ENCODE data around the gene PCGF3.
"Not testable (repeated sequence)": the region's sequence is repeated elsewhere in the genome, so short reads cannot be mapped to it uniquely, and the experiment has no call there.

Gene PCGF3

GRCh38 chr4:762211-763190 lies 56.9 kb downstream of the PCGF3 start:
- peak; percentile 25 for DNase-seq (ENCODE audit: low spot score)

- no peak for DNase-seq (ENCODE audit: low spot score)
These were observed 57.7 kb downstream of the PCGF3 start for GRCh38 chr4:763191-763810.

- no peak for DNase-seq (ENCODE audit: low spot score)
These were observed 58.3 kb downstream of the PCGF3 start for GRCh38 chr4:763922-764321.

- DNase-seq (ENCODE audit: low spot score), result no peak
These were observed 59.0 kb downstream of the PCGF3 start for GRCh38 chr4:764405-765169.

GRCh38 chr4:766152-766515 lies 60.5 kb downstream of the PCGF3 start:
- DNase-seq (ENCODE audit: low spot score), result no peak

- no peak for DNase-seq (ENCODE audit: low spot score)
These were observed 61.1 kb downstream of the PCGF3 start for GRCh38 chr4:766559-767283.

GRCh38 chr4:768076-768475 lies 62.4 kb downstream of the PCGF3 start:
- no peak for DNase-seq (ENCODE audit: low spot score)

GRCh38 chr4:768995-769394 lies 63.4 kb downstream of the PCGF3 start:
- no peak for DNase-seq (ENCODE audit: low spot score)

GRCh38 chr4:769511-769910 lies 63.9 kb downstream of the PCGF3 start:
- DNase-seq (ENCODE audit: low spot score), result no peak

GRCh38 chr4:770022-770421 lies 64.4 kb downstream of the PCGF3 start:
- no peak for DNase-seq (ENCODE audit: low spot score)

- DNase-seq (ENCODE audit: low spot score), result no peak
These were observed 65.8 kb downstream of the PCGF3 start for GRCh38 chr4:771464-771863.

GRCh38 chr4:772118-772517 lies 66.5 kb downstream of the PCGF3 start:
- DNase-seq (ENCODE audit: low spot score), result no peak

- DNase-seq (ENCODE audit: low spot score), result no peak
These were observed 67.1 kb downstream of the PCGF3 start for GRCh38 chr4:772776-773175.

- DNase-seq (ENCODE audit: low spot score), result no peak
These were observed 67.6 kb downstream of the PCGF3 start for GRCh38 chr4:773214-773613.

- DNase-seq (ENCODE audit: low spot score), result not testable (repeated sequence)
These were observed 68.9 kb downstream of the PCGF3 start for GRCh38 chr4:774419-775092.

GRCh38 chr4:775485-775884 lies 69.9 kb downstream of the PCGF3 start:
- DNase-seq (ENCODE audit: low spot score), result not testable (repeated sequence)

- DNase-seq (ENCODE audit: low spot score), result no peak
These were observed 71.3 kb downstream of the PCGF3 start for GRCh38 chr4:776743-777441.

- DNase-seq (ENCODE audit: low spot score), result no peak
These were observed 72.1 kb downstream of the PCGF3 start for GRCh38 chr4:777520-778262.

GRCh38 chr4:779555-779954 lies 73.9 kb downstream of the PCGF3 start:
- no peak for DNase-seq (ENCODE audit: low spot score)

- DNase-seq (ENCODE audit: low spot score), result not testable (repeated sequence)
These were observed 74.6 kb downstream of the PCGF3 start for GRCh38 chr4:780255-780654.
